Measurements from ENCODE around the gene USP6NL.

The USP6NL gene

GRCh38 chr10:11548065-11548767, 63.2 kb downstream of the USP6NL start:
- DNase-seq: no peak

- no peak for DNase-seq
Observed at GRCh38 chr10:11546581-11546980, 64.9 kb downstream of the USP6NL start.

- DNase-seq: no peak
Observed at GRCh38 chr10:11541296-11541695, 70.2 kb downstream of the USP6NL start.

GRCh38 chr10:11539191-11539868, 72.1 kb downstream of the USP6NL start:
- DNase-seq: no peak

- no peak for DNase-seq
Observed at GRCh38 chr10:11538834-11539190, 72.6 kb downstream of the USP6NL start.

GRCh38 chr10:11536228-11536627, 75.2 kb downstream of the USP6NL start:
- no peak for DNase-seq

GRCh38 chr10:11535346-11535959, 76.0 kb downstream of the USP6NL start:
- no peak for DNase-seq

GRCh38 chr10:11533328-11533781, 78.1 kb downstream of the USP6NL start:
- DNase-seq: no peak

- no peak for DNase-seq
Observed at GRCh38 chr10:11532306-11532705, 79.1 kb downstream of the USP6NL start.

- no peak for DNase-seq
Observed at GRCh38 chr10:11530806-11531205, 80.6 kb downstream of the USP6NL start.

GRCh38 chr10:11529276-11529903, 82.1 kb downstream of the USP6NL start:
- DNase-seq: no peak

- no peak for DNase-seq
Observed at GRCh38 chr10:11528286-11528685, 83.2 kb downstream of the USP6NL start.

- no peak for DNase-seq
Observed at GRCh38 chr10:11527691-11528255, 83.7 kb downstream of the USP6NL start.

- no peak for DNase-seq
Observed at GRCh38 chr10:11527068-11527467, 84.4 kb downstream of the USP6NL start.

- no peak for DNase-seq
Observed at GRCh38 chr10:11525503-11525902, 85.9 kb downstream of the USP6NL start.

- no peak for DNase-seq
Observed at GRCh38 chr10:11522821-11523245, 88.6 kb downstream of the USP6NL start.

- no peak for DNase-seq
Observed at GRCh38 chr10:11521860-11522259, 89.6 kb downstream of the USP6NL start.

GRCh38 chr10:11520892-11521291, 90.6 kb downstream of the USP6NL start:
- DNase-seq: no peak

- no peak for DNase-seq
Observed at GRCh38 chr10:11517150-11517549, 94.3 kb downstream of the USP6NL start.

GRCh38 chr10:11516431-11516746, 95.1 kb downstream of the USP6NL start:
- no peak for DNase-seq

- peak; percentile 29 for DNase-seq
Observed at GRCh38 chr10:11515596-11516430, 95.6 kb downstream of the USP6NL start.

- no peak for DNase-seq
Observed at GRCh38 chr10:11513727-11514126, 97.7 kb downstream of the USP6NL start.

GRCh38 chr10:11512596-11512995, 98.9 kb downstream of the USP6NL start:
- DNase-seq: no peak

All from stimulated activated CD4-positive, alpha-beta T cell treated with anti-CD3 and anti-CD28 coated beads, Interleukin-4, amount 100 ng/mL, for 1 hour (primary cell).